ENCODE measurements around the gene ZBTB5. TPM values are rescaled to one million over a fixed set of nuclear protein-coding genes. Genes with fewer than 3 reads are reported as not detected.

The ZBTB5 gene
- total RNA-seq, 2 experiments from 2014 or later: 9.7 TPM

DNA sequence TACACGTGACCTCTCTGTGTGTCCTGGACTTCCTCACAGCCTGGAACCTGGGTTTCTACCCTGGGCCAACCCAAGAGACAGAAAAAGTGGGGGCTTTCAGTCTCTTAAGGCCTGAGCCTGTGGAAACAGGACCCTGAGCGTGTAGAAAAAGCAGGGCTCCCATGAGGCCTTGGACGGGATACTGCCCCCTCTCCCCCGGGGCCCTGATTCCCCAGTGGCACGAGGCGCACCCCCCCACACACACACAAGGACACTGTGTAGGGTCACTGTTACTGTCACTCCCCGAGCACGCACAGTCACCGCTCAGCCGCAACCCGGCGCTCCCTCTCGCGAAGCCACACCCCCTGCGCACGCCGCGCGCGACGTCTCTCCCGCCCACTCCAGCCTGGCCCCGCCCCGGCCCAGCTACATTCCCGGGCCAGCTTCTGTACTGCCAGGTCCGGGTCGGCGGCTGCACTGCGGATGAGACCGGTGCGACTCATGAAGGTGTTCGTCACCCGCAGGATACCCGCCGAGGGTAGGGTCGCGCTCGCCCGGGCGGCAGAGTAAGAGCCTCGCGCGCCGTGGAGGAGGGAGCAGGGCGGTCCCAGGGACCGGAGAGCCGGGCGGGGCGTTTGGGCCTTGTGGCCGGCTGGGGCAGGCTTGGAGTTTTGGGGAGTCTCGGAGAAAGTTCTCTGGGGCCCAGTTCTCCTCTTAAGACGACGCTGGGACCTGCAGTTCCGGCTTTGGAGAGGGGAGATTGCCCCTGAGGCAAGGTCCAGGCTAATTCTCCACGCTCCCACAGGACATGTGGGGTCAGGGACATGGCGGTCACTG is 42.8 kb downstream of the ZBTB5 start, which contains the start of gene GRHPR:
TSS of gene GRHPR (plus strand) at position 408 of the 816 bp plus-strand sequence. CDS start at position 463, 55 bp downstream.
- H3K27ac Mint-ChIP-seq: peak within 1 kb of the TSS; percentile 90

DNA sequence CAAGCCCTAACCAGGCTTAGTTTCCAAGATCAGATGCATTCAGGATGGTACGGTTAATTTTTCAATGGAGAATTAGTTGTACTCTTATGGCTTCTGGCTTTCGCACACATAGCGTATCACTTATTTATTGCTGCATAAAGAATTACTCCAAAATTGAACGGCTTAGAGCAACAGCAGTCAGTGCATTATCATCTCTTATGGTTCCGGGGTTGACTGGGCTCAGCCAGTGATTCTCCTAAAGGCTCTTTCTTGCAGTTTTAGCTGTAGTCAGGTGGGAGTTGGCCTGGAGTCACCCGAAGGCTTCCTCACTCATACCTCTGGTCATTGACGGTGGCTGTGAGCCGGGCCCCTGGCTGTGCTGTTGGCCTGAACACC is 43.3 kb downstream of the ZBTB5 start:
- peak overlapping the region; percentile 90 for H3K27ac Mint-ChIP-seq
- peaks cover 3% of the 10 kb centered on the region for H3K36me3 Mint-ChIP-seq
- peaks cover 18% of the 10 kb centered on the region for H3K4me1 Mint-ChIP-seq
- ATAC-seq (no peak), DNase-seq (no peak)
- no peaks in the 10 kb centered on the region for H3K9me3 Mint-ChIP-seq (ENCODE audit: low read depth)
- CTCF ChIA-PET: interaction anchor here (1.2 kb wide), 1 partner anchor 11 kb away, joined by 5 read pairs; no protein-coding TSS in a partner anchor
- H3K27me3 Mint-ChIP-seq: no peaks in the 10 kb centered on the region
- peak overlapping the region; percentile 95 for H3K4me3 Mint-ChIP-seq

More for the DNA sequence above, 42.8 kb downstream of the ZBTB5 start, which contains the start of gene GRHPR:
- ATAC-seq (peak; percentile 99), DNase-seq (peak; percentile 90)
- peaks cover 3% of the 10 kb centered on the region for H3K36me3 Mint-ChIP-seq
- no peaks in the 10 kb centered on the region for H3K27me3 Mint-ChIP-seq
- CTCF ChIA-PET: interaction anchor here (1.2 kb wide), 1 partner anchor 11 kb away, joined by 5 read pairs; no protein-coding TSS in a partner anchor
- peak within 1 kb of the TSS; percentile 95 for H3K4me3 Mint-ChIP-seq
- H3K4me1 Mint-ChIP-seq: peaks cover 18% of the 10 kb centered on the region
- H3K9me3 Mint-ChIP-seq (ENCODE audit: low read depth): no peaks in the 10 kb centered on the region

DNA sequence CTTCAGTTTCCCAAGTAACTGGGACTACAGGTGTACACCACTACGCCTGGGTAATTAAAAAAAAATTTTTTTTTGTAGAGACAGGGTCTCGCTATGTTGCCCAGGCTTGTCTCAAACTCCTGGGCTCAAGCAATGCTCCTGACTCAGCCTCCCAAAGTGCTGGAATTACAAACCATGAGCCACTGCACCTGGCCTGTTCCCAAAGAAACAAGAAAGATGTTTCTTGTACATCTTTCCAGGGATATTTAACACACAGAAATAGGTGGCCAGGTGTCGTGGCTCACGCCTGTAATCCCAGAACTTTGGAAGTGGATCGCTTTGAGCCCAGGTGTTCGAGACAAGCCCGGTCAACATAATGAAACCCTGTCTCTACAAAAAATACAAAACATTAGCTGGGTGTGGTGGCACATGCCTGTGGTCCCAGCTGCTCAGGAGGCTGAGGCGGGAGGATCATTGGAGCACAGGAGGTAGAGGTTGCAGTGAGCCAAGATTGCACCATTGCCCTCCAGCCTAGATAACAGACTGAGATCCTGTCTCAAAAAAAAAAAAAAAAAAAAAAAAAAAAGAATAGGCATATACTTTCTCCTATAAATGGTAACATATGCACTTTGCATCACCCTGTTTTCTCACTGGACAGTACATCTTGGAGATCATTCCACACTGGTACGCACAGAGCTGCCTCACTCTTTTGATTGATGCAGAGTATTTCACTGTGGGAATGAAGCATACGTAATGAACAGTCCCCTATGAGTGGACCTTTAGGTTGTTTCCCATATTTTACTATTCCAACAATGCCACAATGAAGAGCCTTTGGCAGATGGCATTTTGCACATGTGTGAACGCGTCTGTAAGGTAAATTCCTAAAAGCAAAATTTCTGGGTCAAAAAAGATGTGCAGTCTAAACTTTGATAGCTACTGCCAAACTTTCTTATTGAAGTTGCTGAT is 44.7 kb downstream of the ZBTB5 start:
- Mint-ChIP-seq H3K4me3 (no peak overlapping the region), H3K36me3 (no peaks in the 10 kb centered on the region), H3K4me1 (peaks cover 18% of the 10 kb centered on the region), H3K27ac (no peak overlapping the region), H3K9me3 (ENCODE audit: low read depth) (no peaks in the 10 kb centered on the region), H3K27me3 (no peaks in the 10 kb centered on the region)
- no peak for DNase-seq
- CTCF ChIA-PET: no interaction called here
- ATAC-seq: no peak

DNA sequence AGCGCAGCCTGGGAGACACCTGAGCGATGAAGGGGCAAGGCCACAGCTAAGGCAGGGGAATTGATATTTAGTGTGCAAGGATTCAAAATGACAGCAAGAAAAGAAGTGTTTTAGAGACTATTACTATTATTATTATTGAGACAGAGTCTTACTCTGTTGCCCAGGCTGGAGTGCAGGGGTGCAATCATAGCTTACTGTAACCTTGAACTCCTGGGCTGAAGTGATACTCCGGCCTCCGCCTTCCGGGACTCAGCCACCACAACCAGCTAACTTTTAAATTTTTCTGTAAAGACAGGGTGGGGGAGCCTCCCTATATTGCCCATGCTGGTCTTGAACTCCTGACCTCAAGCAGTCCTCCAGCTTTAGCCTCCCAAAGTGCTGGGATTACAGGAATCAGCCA is 46.0 kb downstream of the ZBTB5 start:
- DNase-seq (no peak), ATAC-seq (no peak)
- peaks cover 10% of the 10 kb centered on the region for H3K27me3 Mint-ChIP-seq
- H3K27ac Mint-ChIP-seq: no peak overlapping the region
- H3K36me3 Mint-ChIP-seq: no peaks in the 10 kb centered on the region
- H3K4me3 Mint-ChIP-seq: no peak overlapping the region
- H3K4me1 Mint-ChIP-seq: peaks cover 23% of the 10 kb centered on the region
- CTCF ChIA-PET: interaction anchor here (0.7 to 1.0 kb wide), 3 partner anchors 8 to 44 kb away, joined by 3 read pairs; no protein-coding TSS in a partner anchor
- H3K9me3 Mint-ChIP-seq (ENCODE audit: low read depth): no peaks in the 10 kb centered on the region

DNA sequence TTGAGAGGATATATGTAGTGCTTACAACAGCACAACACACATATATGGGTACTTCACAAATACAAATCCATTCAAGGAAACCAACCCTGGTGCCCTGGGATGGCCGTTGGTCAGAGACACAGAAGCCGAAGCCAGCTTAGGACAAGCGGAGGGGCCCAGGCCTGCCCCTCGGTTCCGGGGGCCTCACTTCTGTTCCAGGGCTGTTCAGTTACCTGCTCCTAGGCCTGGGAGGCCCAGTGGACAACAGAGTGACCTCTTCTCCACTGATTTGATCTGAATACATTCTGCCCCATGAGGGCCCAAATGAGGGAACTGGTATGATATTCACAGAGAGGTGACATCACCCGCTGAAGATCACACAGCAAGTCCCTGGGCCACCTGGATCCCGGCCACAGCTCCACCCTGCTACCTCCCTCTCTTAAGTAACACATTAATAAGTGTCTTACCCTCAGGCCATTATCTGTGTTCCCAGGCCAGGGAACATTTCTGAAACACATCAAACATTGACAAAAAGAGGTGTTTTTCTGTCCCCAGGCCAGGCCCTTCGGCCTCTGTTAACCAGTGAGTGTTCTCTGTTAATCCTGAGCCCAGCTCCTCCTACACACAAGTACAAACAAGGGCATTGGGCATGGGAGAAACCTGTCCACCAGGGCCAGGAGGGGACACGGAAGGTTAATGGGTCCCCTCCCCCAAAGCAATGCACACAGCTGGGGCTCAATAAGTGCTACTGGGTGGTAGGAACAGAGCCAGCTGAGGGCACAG is 47.2 kb downstream of the ZBTB5 start:
- CTCF ChIA-PET: interaction anchor here (0.8 to 1.0 kb wide), 2 partner anchors 10 to 45 kb away, joined by 3 read pairs; no protein-coding TSS in a partner anchor
- H3K4me3 Mint-ChIP-seq: no peak overlapping the region

DNA sequence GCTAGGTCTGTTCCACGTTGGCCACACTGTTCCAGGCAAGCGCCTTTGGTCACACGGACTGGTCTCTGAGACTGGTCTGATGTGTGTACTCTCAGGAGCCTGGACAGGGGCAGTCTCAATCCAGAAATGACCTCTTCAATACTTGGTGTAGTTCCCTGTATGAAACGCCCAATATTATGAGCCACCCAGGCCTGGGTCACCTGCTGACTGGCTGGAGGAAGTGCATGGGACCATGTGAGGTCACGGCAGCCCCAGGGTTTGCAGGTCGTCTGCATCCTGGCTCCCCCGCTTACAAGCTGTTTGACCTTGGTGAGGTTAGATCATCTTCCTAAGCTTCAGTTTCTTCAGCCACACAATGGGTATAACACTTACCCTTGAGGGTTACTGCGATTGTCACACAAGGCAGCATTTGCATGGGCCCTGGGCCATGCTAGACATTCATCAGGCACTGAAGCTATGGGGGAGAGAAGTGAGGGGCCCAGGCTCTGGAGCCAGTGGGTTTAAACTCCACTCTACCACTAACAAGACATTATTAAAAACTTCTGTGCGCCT is 47.9 kb downstream of the ZBTB5 start:
- no peak overlapping the region for H3K27ac Mint-ChIP-seq

More for the DNA sequence above, 47.2 kb downstream of the ZBTB5 start:
- DNase-seq: no peak
- Mint-ChIP-seq H3K36me3 (no peaks in the 10 kb centered on the region), H3K9me3 (ENCODE audit: low read depth) (no peaks in the 10 kb centered on the region), H3K4me1 (peaks cover 14% of the 10 kb centered on the region), H3K27ac (no peak overlapping the region), H3K27me3 (peaks cover 14% of the 10 kb centered on the region)
- ATAC-seq: no peak

DNA sequence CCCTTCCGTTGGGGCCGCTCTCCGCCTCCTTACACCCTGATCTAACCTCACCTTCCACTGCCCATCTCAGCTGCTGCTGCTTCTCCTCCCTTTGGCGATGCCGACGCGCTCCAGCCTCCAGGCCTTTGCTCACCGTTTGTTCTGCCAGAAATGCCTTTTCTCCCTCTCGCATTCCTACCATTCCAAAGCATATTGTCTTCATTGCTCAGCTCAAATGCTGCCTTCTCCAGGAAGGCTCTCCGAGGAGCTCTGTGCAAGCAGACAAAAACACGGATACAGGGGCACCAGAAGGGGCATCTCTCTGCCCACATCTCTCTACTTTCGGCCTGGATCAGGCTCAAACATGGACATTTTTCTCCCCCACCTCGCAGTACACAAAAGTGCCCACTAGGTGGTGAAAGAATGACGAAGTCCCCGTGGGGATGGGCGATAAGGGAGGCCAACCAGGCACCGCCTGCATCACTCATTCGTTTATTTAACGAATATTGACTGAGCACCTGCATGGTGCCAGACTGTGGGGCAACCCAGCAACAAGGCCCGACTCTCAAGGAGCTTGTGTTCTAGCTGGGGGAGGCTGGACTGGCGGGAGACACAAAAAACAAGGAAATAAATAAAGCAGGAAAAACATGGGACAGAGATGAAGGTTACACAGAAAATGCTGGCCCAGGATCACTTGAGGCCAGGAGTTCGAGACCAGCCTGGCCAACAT is 50.1 kb downstream of the ZBTB5 start:
- Mint-ChIP-seq H3K27ac (no peak overlapping the region), H3K27me3 (peaks cover 31% of the 10 kb centered on the region), H3K4me1 (peaks cover 29% of the 10 kb centered on the region), H3K36me3 (no peaks in the 10 kb centered on the region), H3K9me3 (ENCODE audit: low read depth) (no peaks in the 10 kb centered on the region), H3K4me3 (no peak overlapping the region)
- CTCF ChIA-PET: interaction anchor here (0.7 to 1.7 kb wide), 7 partner anchors 11 to 177 kb away, joined by 3 to 5 read pairs (median 4); partner anchors contain the start of gene TOMM5
- ATAC-seq (peak; percentile 75), DNase-seq (peak; percentile 82)

More for the DNA sequence above, 47.9 kb downstream of the ZBTB5 start:
- H3K4me3 Mint-ChIP-seq: no peak overlapping the region
- ATAC-seq (no peak), DNase-seq (no peak)
- H3K9me3 Mint-ChIP-seq (ENCODE audit: low read depth): no peaks in the 10 kb centered on the region
- CTCF ChIA-PET: no interaction called here
- peaks cover 21% of the 10 kb centered on the region for H3K27me3 Mint-ChIP-seq
- H3K36me3 Mint-ChIP-seq: no peaks in the 10 kb centered on the region
- H3K4me1 Mint-ChIP-seq: peaks cover 14% of the 10 kb centered on the region

DNA sequence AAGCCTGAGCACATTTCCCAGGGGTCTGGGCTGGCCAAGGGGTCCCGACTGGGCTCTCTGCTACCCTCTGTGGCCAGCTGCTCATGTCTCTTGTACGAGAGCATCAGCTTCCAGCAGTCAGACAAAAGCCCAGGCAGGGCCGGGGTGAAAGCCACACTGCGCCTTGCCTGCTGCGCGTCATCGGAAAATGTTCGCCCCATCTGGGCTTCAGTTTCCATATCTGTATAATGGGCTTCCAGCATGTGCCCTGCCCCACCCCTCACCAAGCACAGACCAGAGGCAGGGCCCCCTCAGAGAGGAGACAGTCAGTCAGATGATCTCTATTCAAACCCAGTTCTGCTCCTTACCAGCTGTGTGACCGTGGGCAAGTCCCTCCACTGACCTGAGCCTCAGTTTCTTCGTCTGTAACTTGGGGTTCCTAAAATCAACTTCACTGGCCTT is 50.7 kb downstream of the ZBTB5 start:
- DNase-seq (no peak), ATAC-seq (no peak)
- Mint-ChIP-seq H3K36me3 (no peaks in the 10 kb centered on the region), H3K4me3 (no peak overlapping the region), H3K27me3 (peaks cover 31% of the 10 kb centered on the region), H3K27ac (no peak overlapping the region), H3K4me1 (peaks cover 34% of the 10 kb centered on the region), H3K9me3 (ENCODE audit: low read depth) (no peaks in the 10 kb centered on the region)
- CTCF ChIA-PET: interaction anchor here (1.5 to 1.7 kb wide), 2 partner anchors 17 to 103 kb away, joined by 4 to 5 read pairs; no protein-coding TSS in a partner anchor

DNA sequence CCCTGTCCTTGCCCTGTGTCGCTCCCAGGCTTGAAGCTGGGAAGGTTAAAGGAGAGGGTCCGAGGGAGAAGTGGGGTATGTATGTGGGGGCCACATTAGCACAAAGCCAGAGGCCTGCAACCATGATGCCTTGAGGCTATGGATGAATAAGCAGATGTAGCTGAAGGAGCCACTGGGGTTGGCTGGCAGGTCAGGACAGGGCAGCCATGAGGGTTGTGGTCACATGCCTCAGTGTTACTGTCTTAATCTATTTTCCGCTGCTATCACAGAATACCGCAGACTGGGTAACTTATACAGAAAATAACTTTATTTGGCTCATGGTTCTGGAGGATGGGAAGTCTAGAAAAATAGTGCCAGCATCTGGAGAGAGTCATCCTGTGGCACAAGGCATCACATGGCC is 51.9 kb downstream of the ZBTB5 start:
- CTCF ChIA-PET: no interaction called here
- peaks cover 34% of the 10 kb centered on the region for H3K27me3 Mint-ChIP-seq
- ATAC-seq: no peak

DNA sequence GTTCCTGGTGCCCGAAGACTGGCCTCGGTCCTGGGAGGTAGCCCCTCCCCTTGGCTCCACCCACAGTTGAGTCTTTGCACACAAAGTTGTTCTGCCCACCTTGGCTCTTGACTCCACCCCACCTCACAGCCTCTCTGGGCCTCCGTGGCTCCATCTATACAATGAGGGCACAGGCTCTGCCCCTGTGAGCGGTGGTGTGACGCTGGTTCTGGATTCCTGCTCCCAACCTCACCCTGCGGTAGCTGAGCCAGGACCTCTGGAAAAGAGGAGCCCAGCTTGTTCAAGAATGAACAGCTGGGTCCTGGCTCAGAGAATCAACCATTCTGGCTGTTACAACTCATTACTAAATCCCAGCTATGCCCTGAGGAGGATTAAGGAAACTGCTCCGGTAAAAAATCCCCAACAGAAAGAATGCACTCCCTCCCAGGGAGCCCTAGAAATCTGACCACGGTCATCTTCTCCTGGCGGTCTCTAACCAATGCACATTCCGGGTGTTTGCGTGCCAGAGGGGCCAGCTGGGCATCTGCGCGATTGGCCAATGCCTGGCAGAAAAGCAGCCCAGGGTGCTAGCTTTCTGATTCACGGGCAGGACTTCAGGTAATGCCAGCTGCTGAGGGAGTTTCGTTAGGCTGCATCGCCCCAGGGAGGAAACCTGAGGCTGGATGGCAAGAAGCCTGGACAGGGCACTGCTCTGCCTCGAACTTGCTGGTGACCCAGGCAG is 52.7 kb downstream of the ZBTB5 start:
- no peak overlapping the region for H3K4me3 Mint-ChIP-seq
- DNase-seq (no peak), ATAC-seq (no peak)
- H3K27me3 Mint-ChIP-seq: peaks cover 34% of the 10 kb centered on the region
- CTCF ChIA-PET: interaction anchor here (1.4 kb wide), 2 partner anchors 53 to 83 kb away, joined by 3 to 5 read pairs; partner anchors contain the start of gene ZBTB5
- peaks cover 42% of the 10 kb centered on the region for H3K4me1 Mint-ChIP-seq
- no peak overlapping the region for H3K27ac Mint-ChIP-seq
- H3K36me3 Mint-ChIP-seq: no peaks in the 10 kb centered on the region
- H3K9me3 Mint-ChIP-seq (ENCODE audit: low read depth): no peaks in the 10 kb centered on the region

More for the DNA sequence above, 51.9 kb downstream of the ZBTB5 start:
- no peaks in the 10 kb centered on the region for H3K9me3 Mint-ChIP-seq (ENCODE audit: low read depth)
- H3K4me3 Mint-ChIP-seq: no peak overlapping the region
- H3K36me3 Mint-ChIP-seq: no peaks in the 10 kb centered on the region
- H3K4me1 Mint-ChIP-seq: peaks cover 42% of the 10 kb centered on the region
- no peak for DNase-seq
- H3K27ac Mint-ChIP-seq: no peak overlapping the region

All from activated CD8-positive, alpha-beta memory T cell treated with anti-CD3 and anti-CD28 coated beads, Interleukin-2, amount 10 ng/mL, durations not matched to agents 7 days and 5 days (primary cell).